ENCODE measurements around the gene B3GNT4. TPM values are rescaled to one million over a fixed set of nuclear protein-coding genes. Genes with fewer than 3 reads are reported as not detected.
"Not testable (repeated sequence)": the region's sequence is repeated elsewhere in the genome, so short reads cannot be mapped to it uniquely, and the experiment has no call there.

Gene B3GNT4
- total RNA-seq, 1 donor from 2014 or later = not detected

GRCh38 chr12:122185079-122185478 lies 18.4 kb upstream of the B3GNT4 start:
- intact Hi-C loops (cut with DNase I) = no loop called here
- DNase-seq = no peak
- no peak for ATAC-seq (ENCODE audit: poor library complexity)

DNA sequence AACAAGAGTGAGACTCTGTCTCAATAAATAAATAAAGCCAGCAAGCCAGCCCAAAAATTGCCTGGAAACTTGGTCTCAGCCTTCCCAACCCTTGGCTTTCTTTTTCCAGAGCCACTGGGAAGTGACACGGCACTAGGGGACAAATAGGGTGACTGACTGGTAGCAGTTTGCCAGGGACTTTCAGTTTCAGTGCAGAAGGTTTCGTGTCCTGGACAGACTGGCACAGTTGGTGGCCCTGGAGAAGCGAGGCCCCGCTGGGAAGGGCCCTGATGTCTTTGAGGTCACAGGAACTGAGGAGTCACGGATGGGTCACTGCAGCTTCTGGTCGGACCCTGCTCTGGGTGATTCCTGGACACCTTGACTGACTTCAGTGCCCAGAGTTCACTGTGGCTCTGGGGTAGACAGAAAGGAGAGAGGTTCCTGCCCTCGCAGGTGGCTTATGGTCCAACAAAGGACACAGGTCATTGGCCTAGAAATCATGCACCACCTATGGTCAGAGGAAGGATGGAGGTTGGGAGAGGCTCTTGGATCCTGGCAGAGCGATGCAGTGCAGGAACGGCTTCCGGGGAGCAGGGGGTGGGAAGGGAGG lies 17.9 kb upstream of the B3GNT4 start:
- intact Hi-C loops (cut with DNase I) = no loop called here
- ATAC-seq (ENCODE audit: poor library complexity) (no peak), DNase-seq (no peak)

- intact Hi-C loops (cut with DNase I) = no loop called here
Measured at GRCh38 chr12:122187466-122187865, 16.0 kb upstream of the B3GNT4 start.

DNA sequence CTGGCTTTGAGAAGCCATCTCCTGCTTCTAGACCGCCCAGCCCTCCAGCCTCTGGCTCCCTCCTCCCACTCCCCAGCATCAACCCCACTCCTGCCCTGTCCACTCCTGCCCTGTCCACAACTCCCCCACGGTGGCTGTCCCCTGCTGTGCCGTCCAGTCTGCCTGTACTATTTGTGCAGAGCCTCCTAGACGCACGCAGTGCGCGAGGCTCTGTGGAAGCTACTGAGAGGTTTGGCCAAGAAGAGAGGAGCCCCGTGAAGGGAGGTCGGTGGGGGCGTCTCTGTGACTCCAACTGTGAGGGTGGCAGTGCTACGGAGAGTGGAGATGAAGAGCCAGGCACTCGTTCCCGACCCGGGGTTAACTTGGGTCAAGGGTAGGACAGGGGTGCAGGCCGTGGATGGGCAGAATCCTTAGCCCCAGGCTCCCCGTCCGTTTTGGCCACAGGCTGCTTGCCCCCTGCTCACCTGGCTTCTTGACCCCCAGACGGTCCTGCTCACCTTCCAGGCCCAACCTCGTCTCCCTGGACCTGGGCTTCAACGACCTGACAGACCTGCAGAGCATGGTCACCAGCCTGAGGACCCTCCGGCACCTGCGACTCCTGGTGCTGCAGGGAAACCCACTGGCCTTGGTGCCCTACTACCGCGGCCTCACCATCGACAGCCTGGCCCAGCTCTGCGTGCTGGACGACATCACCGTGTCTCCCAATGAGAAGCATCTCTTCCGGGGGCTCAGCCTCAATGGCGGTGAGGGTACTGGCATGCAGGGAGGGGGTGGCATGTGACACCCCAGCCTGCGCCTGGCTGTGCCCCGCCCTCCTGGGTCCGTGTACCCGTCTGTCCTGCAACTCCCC lies 13.7 kb upstream of the B3GNT4 start:
- intact Hi-C loops (cut with DNase I) = no loop called here
- DNase-seq (no peak), ATAC-seq (ENCODE audit: poor library complexity) (no peak)

More at GRCh38 chr12:122187466-122187865, 16.0 kb upstream of the B3GNT4 start:
- DNase-seq = no peak
- ATAC-seq (ENCODE audit: poor library complexity) = no peak

- intact Hi-C loops (cut with DNase I) = no loop called here
- DNase-seq (peak; percentile 66), ATAC-seq (ENCODE audit: poor library complexity) (peak; percentile 84)
Measured at GRCh38 chr12:122190842-122191668, 12.5 kb upstream of the B3GNT4 start.

GRCh38 chr12:122192441-122192840 lies 11.1 kb upstream of the B3GNT4 start:
- intact Hi-C loops (cut with DNase I) = no loop called here
- no peak for ATAC-seq (ENCODE audit: poor library complexity)

GRCh38 chr12:122194804-122195203 lies 8.7 kb upstream of the B3GNT4 start:
- intact Hi-C loops (cut with DNase I) = no loop called here
- no peak for DNase-seq
- no peak for ATAC-seq (ENCODE audit: poor library complexity)

More at GRCh38 chr12:122192441-122192840, 11.1 kb upstream of the B3GNT4 start:
- no peak for DNase-seq

DNA sequence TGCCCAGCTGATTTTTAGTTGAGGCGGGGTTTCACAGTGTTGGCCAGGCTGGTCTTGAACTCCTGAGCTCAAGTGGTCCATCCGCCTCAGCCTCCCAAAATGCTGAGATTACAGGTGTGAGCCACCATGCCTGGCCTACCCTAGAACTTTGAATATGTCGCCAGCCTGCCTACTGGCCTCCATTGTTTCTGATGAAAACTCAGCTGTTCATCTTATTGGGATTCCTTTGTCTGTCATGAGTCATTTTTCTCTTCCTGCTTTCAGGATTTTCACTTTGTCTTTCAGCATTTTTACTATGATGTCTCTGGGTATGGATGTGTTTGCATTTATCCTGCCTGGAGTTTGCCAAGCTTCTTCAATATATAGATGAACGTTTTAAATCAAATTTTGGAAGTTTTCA lies 8.1 kb upstream of the B3GNT4 start:
- ATAC-seq (ENCODE audit: poor library complexity) = no peak
- DNase-seq = no peak
- intact Hi-C loops (cut with DNase I) = no loop called here

- ATAC-seq (ENCODE audit: poor library complexity) (no peak), DNase-seq (no peak)
- intact Hi-C loops (cut with DNase I) = no loop called here
Measured at GRCh38 chr12:122197612-122197966, 5.9 kb upstream of the B3GNT4 start.

DNA sequence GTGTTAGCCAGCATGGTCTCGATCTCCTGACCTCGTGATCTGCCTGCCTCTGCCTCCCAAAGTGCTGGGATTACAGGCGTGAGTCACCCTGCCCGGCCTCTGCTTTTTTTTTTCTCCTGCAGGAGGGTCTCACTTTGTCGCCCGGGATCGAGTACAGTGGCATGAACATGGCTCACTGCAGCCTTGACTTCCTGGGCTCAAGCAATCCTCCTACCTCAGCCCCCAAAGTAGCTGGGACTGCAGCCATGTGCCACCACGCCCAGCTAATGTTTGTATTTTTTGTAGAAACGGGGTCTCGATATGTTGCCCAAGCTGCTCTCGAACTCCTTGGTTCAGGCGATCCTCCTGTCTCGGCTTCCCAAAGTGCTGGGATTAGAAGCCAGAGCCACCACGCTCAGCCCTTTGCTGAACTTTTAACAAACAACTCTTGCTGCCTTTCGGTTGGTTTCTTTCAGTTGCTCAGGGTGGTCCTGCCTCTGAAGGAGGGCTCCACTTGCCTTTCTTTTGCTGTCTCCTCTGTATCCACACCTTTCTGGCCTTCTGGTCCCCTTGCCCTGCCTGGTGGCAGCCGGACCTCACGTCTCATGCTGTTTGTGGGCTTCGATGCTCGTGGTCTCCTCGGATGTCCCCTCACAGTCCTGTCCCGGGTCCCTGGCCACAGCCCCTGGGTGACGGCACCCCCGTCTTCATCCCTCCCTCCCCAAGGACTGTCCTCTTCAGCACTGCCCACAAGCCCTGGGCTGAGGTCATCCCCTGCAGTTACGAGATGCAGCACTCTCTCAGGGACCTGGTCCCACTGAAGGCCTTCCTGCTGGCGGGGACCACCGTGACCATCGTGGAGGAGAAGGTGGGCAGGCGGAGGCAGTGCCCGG lies 3.8 kb upstream of the B3GNT4 start:
- intact Hi-C loops (cut with DNase I) = no loop called here

DNA sequence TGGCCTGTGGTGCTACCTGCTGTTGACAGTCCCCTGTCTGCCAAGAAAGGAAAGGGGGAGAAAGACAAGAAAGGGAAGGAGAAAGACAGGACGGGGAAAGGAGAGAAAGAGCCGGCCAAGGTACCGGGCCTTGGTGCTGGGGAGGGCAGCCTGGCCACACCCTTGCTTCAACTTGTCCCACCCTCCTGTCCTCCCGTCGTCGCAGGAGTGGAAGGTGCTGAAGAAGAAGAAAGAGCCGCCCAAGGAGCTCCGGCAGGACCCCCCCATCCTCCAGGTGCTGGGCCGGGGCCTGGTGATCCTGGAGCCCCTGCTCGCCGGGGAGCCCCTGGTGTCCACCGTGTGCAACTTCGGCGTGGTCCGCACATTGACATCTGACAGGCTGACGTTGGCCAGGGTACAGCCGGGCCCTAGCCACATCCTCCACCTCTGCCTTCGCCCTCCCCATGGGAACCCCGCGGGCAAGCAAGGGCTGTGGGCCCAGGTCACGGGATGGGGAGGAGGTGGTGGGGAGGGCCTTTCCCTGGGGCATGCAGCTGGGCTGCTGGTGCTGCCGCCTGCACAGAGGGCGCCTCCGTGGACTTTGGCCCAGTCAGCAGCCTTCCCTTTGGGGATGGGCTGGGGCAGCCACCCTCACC lies 2.9 kb upstream of the B3GNT4 start:
- DNase-seq (no peak), ATAC-seq (ENCODE audit: poor library complexity) (no peak)
- intact Hi-C loops (cut with DNase I) = no loop called here

More for the DNA sequence above, 3.8 kb upstream of the B3GNT4 start:
- DNase-seq (no peak), ATAC-seq (ENCODE audit: poor library complexity) (no peak)

DNA sequence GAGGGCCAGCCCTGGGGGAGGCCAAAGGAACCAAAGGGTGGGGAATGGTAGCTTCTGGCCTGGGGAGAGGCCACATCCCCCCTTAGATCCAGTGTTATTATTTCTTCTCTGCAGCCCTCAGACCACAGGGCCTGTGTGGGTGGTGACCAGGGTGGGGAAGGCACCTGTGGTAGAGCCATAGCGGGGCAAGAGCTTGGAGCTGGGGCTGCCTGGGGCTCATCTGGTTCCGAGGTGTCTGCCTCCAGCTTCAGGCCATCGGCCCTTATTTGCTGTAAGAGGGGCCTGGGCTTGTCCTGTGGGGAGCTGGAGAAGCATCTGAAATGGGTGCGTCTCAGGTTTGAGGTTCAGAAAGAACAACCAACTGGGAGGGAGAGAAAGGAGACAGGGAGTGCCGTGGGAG lies 2.1 kb upstream of the B3GNT4 start:
- intact Hi-C loops (cut with DNase I) = no loop called here

DNA sequence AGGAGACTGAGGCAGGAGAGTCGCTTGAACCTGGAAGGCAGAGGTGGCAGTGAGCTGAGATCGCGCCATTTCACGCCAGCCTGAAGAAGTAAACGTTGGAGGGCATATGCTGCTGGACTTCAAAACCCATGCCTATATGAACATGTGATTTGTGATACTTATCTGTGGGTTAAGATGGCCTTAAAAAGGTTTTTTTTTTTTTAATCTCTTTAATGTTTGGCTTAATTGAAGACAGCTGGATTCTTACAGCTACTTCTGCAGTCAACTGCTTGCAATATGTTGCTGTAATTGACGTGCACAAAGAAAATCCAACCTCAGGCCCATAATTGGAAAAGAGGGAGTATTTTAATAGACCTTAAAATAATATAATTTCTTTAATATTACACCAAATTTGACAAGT lies 1.5 kb upstream of the B3GNT4 start:
- intact Hi-C loops (cut with DNase I) = no loop called here
- ATAC-seq (ENCODE audit: poor library complexity) (no peak), DNase-seq (no peak)

More for the DNA sequence above, 2.1 kb upstream of the B3GNT4 start:
- ATAC-seq (ENCODE audit: poor library complexity) = no peak
- DNase-seq = no peak

- ATAC-seq (ENCODE audit: poor library complexity); DNase-seq; intact Hi-C loops (cut with DNase I): not testable (repeated sequence)
Measured at GRCh38 chr12:122202811-122203210, 698 bp upstream of the B3GNT4 start.

GRCh38 chr12:122204167-122205052 lies 901 bp downstream of the B3GNT4 start:
- ATAC-seq (ENCODE audit: poor library complexity) = no peak
- DNase-seq = peak; percentile 46

GRCh38 chr12:122205053-122205925 lies 1.8 kb downstream of the B3GNT4 start:
- no peak for DNase-seq
- intact Hi-C loops (cut with DNase I) = no loop called here
- ATAC-seq (ENCODE audit: poor library complexity) = no peak

More at GRCh38 chr12:122204167-122205052, 901 bp downstream of the B3GNT4 start:
- intact Hi-C loops (cut with DNase I) = no loop called here

Measured in Right ventricle myocardium superior (tissue), 1 donor.